HEK293 (cell line): ENCODE measurements around the gene TMEM14A.

ENCODE experiments used
- SCRT1 ChIP-seq: fragments of 450-650 bp; formaldehyde crosslinking; IDR thresholded peaks from 2 replicates; pipeline ENCODE4 v1.5.1; 2016; ENCODE audit warnings: missing biosample characterization, missing genetic modification characterization, borderline replicate concordance
- ZNF138 ChIP-seq: fragments of 450-650 bp; formaldehyde crosslinking; IDR thresholded peaks from 2 replicates; pipeline ENCODE4 v1.5.1; 2016; ENCODE audit warnings: missing biosample characterization, missing genetic modification characterization, borderline replicate concordance
- ZNF19 ChIP-seq: fragments of 450-650 bp; formaldehyde crosslinking; IDR thresholded peaks from 2 replicates; pipeline ENCODE4; 2016; ENCODE audit warnings: missing biosample characterization, missing genetic modification characterization, low read depth
- TF ChIP-seq, protein P1 (sequence below): fragments of 450-650 bp; formaldehyde crosslinking; IDR thresholded peaks from 2 replicates; pipeline ENCODE4 v1.5.1; 2016; ENCODE audit warnings: missing biosample characterization, missing genetic modification characterization
- TF ChIP-seq, protein P2 (sequence below): fragments of 450-650 bp; formaldehyde crosslinking; IDR thresholded peaks from 2 replicates; pipeline ENCODE4 v1.5.1; 2016; ENCODE audit warnings: missing biosample characterization, missing genetic modification characterization

DNA sequence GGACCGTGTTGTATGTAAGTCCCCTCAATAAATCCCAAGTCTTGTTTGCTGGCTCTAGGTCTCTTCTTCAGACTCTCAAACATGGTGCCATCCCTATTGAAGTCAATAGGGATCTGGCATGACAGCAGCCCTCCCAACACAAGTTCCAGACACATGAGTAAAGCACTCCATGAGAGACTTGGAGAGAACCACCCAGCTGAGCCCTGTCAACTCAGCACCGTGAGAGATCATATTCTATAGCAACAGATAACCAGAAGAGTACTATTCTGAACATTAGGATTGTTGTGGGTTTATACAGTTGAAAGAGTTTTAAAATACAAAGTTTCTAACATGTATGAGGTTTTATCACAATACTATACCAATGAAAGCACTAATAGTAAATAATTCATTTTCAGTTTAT lies 23.5 kb downstream of the TMEM14A start:
- no peak for TF ChIP-seq ZNF19 (tag by site-specific recombination)
- TF ChIP-seq, protein P1, sequence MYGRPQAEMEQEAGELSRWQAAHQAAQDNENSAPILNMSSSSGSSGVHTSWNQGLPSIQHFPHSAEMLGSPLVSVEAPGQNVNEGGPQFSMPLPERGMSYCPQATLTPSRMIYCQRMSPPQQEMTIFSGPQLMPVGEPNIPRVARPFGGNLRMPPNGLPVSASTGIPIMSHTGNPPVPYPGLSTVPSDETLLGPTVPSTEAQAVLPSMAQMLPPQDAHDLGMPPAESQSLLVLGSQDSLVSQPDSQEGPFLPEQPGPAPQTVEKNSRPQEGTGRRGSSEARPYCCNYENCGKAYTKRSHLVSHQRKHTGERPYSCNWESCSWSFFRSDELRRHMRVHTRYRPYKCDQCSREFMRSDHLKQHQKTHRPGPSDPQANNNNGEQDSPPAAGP (tag by site-specific recombination) = no peak
- TF ChIP-seq ZNF138 (tag by site-specific recombination) = no peak
- TF ChIP-seq, protein P2, sequence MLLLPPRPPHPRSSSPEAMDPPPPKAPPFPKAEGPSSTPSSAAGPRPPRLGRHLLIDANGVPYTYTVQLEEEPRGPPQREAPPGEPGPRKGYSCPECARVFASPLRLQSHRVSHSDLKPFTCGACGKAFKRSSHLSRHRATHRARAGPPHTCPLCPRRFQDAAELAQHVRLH (tag by site-specific recombination) = no peak
- no peak for TF ChIP-seq SCRT1 (tag by site-specific recombination)
